H1 (cell line): Measurements from ENCODE around the gene PRKN. TPM values are rescaled to one million over a fixed set of nuclear protein-coding genes. Genes with fewer than 3 reads are reported as not detected.

Experiments used
- CTCF ChIA-PET: fragments of 300-600 bp; sonication (Branson Sonifier 250); formaldehyde crosslinking; loops from one replicate; lab custom pipeline; 2021; ENCODE audit not compliant: partially characterized antibody; lab: Charles Lee
- POLR2A ChIA-PET: fragments of 300-600 bp; sonication (Branson Sonifier 250); formaldehyde crosslinking; loops from one replicate; lab custom pipeline; 2021; ENCODE audit warnings: inconsistent platforms; ENCODE audit not compliant: partially characterized antibody; lab: Charles Lee
- DNase-seq, 2 experiments: peaks; one replicate each; pipeline versions ENCODE4 v3.0.0 to v3.0.0-alpha.2; 2010 to 2022; ENCODE audit warnings: low spot score in 2 of 2, low read depth in 1 of 2, mixed read lengths in 1 of 2
- FAIRE-seq: peaks from 2 replicates; lab custom pipeline; 2011; peaks lifted over from hg19 to GRCh38; lab: Jason Lieb, UNC
- H2AFZ ChIP-seq: 2 replicates; pipeline ENCODE4 v1.8.1; 2012; ENCODE audit warnings: low read length, inconsistent platforms
- H2AK5ac ChIP-seq: 2 replicates; pipeline ENCODE4 v1.6.1; 2013; ENCODE audit warnings: low read depth, low read length
- H2BK120ac ChIP-seq: replicated peaks from 2 replicates; pipeline ENCODE3; 2013; ENCODE audit warnings: low read depth, low read length, inconsistent platforms
- H2BK12ac ChIP-seq: 2 replicates; pipeline ENCODE4 v1.6.1; 2013; ENCODE audit warnings: low read depth, low read length
- H2BK15ac ChIP-seq: 2 replicates; pipeline ENCODE4 v1.6.1; 2013; ENCODE audit warnings: low read length
- H2BK20ac ChIP-seq: 2 replicates; pipeline ENCODE4 v1.6.1; 2013; ENCODE audit warnings: low read length
- H2BK5ac ChIP-seq: 2 replicates; pipeline ENCODE4 v1.6.1; 2013; ENCODE audit warnings: low read depth, low read length
- H3K14ac ChIP-seq: 2 replicates; pipeline ENCODE4 v1.6.1; 2013; ENCODE audit warnings: inconsistent platforms; ENCODE audit not compliant: insufficient read length
- H3K18ac ChIP-seq: 2 replicates; pipeline ENCODE4 v1.6.1; 2013; ENCODE audit warnings: low read length; ENCODE audit errors: extremely low read depth
- H3K23ac ChIP-seq: 2 replicates; pipeline ENCODE4 v1.6.1; 2013; ENCODE audit warnings: inconsistent platforms; ENCODE audit not compliant: insufficient read length
- H3K23me2 ChIP-seq: 2 replicates; pipeline ENCODE4 v1.6.1; 2013; ENCODE audit warnings: low read depth, low read length
- H3K27ac ChIP-seq: 2 replicates; pipeline ENCODE4 v1.6.1; 2011; ENCODE audit warnings: low read depth, low read length, inconsistent platforms
- H3K27me3 ChIP-seq, 4 experiments: replicated peaks in 1 of 4; 1 replicate in 1 of 4; 2 replicates in 3 of 4; pipeline versions ENCODE4 v1.6.1 to v1.8.1; 2011 to 2013; ENCODE audit warnings: low read length in 3 of 4, mild to moderate bottlenecking in 3 of 4, inconsistent platforms in 2 of 4, mixed read lengths in 2 of 4, moderate library complexity in 1 of 4; ENCODE audit not compliant: control insufficient read depth in 3 of 4, insufficient read depth in 3 of 4; ENCODE audit errors: extremely low read depth in 1 of 4
- H3K36me3 ChIP-seq, 4 experiments: 2 replicates each; pipeline versions ENCODE4 v1.6.1 to v1.8.1; 2011 to 2013; ENCODE audit warnings: mild to moderate bottlenecking in 4 of 4, low read length in 3 of 4, moderate library complexity in 2 of 4, control low read depth in 1 of 4, inconsistent platforms in 1 of 4; ENCODE audit not compliant: insufficient read depth in 4 of 4, control insufficient read depth in 2 of 4
- H3K4ac ChIP-seq: replicated peaks from 2 replicates; pipeline ENCODE3; 2013; ENCODE audit warnings: low read length, low read depth, mixed read lengths, inconsistent platforms; ENCODE audit not compliant: insufficient read length
- H3K4me1 ChIP-seq, 4 experiments: replicated peaks in 1 of 4; 1 replicate in 1 of 4; 2 replicates in 3 of 4; pipeline versions ENCODE4 v1.6.1 to v1.8.1; 2011 to 2013; ENCODE audit warnings: low read length in 3 of 4, inconsistent platforms in 2 of 4, mixed read lengths in 1 of 4; ENCODE audit not compliant: insufficient read depth in 4 of 4, control insufficient read depth in 3 of 4
- H3K4me2 ChIP-seq, 2 experiments: 2 replicates each; pipeline versions ENCODE4 v1.6.1 to v1.8.1; 2011 to 2013; ENCODE audit warnings: low read depth in 2 of 2, low read length in 2 of 2, control low read depth in 1 of 2, inconsistent platforms in 1 of 2, mild to moderate bottlenecking in 1 of 2; ENCODE audit not compliant: insufficient read depth in 1 of 2
- H3K4me3 ChIP-seq, 4 experiments: fragments of 200-600, 300-600 bp in 1 of 4; sonication (generic), shearing (Covaris generic), sonication (Bioruptor Twin) in 1 of 4; 2 replicates each; pipeline versions ENCODE4 v1.5.1 to v1.8.1; 2011 to 2016; ENCODE audit warnings: low read length in 4 of 4, low read depth in 3 of 4, control low read depth in 2 of 4, inconsistent platforms in 2 of 4, mild to moderate bottlenecking in 2 of 4, mixed read lengths in 1 of 4, moderate library complexity in 1 of 4; ENCODE audit not compliant: insufficient read depth in 2 of 4; ENCODE audit errors: extremely low read depth in 1 of 4
- H3K56ac ChIP-seq: replicated peaks from 2 replicates; pipeline ENCODE3; 2013; ENCODE audit warnings: low read depth, mild to moderate bottlenecking, mixed read lengths, low read length, inconsistent platforms; ENCODE audit not compliant: insufficient read length
- H3K79me1 ChIP-seq: 2 replicates; pipeline ENCODE4 v1.6.1; 2013; ENCODE audit warnings: low read depth, low read length, control low read depth
- H3K79me2 ChIP-seq, 2 experiments: 2 replicates each; pipeline versions ENCODE4 v1.6.1 to v1.8.1; 2012 to 2013; ENCODE audit warnings: low read length in 2 of 2, mild to moderate bottlenecking in 2 of 2, inconsistent platforms in 1 of 2; ENCODE audit not compliant: insufficient read depth in 2 of 2, control insufficient read depth in 1 of 2
- H3K9ac ChIP-seq, 4 experiments: replicated peaks in 1 of 4; 1 replicate in 1 of 4; 2 replicates in 3 of 4; pipeline versions ENCODE4 v1.6.1 to v1.8.1; 2011 to 2013; ENCODE audit warnings: low read depth in 3 of 4, low read length in 3 of 4, control low read depth in 2 of 4, mild to moderate bottlenecking in 2 of 4, moderate library complexity in 2 of 4, inconsistent platforms in 1 of 4; ENCODE audit errors: extremely low read depth in 1 of 4
- H3K9me3 ChIP-seq, 2 experiments: 2 replicates each; pipeline versions ENCODE4 v1.6.1 to v1.8.1; 2012 to 2013; ENCODE audit warnings: mild to moderate bottlenecking in 2 of 2, moderate library complexity in 2 of 2, control low read depth in 1 of 2, inconsistent platforms in 1 of 2, low read depth in 1 of 2, low read length in 1 of 2, mixed read lengths in 1 of 2; ENCODE audit not compliant: insufficient read depth in 2 of 2
- H4K20me1 ChIP-seq, 2 experiments: replicated peaks in 1 of 2; 2 replicates each; pipeline versions ENCODE3 to v1.8.1; 2011 to 2013; ENCODE audit warnings: inconsistent platforms in 2 of 2, low read length in 2 of 2, mild to moderate bottlenecking in 1 of 2; ENCODE audit not compliant: insufficient read depth in 2 of 2, control insufficient read depth in 1 of 2
- H4K5ac ChIP-seq: 2 replicates; pipeline ENCODE4 v1.6.1; 2013; ENCODE audit warnings: low read length, low read depth, mixed read lengths, inconsistent platforms; ENCODE audit not compliant: insufficient read length
- H4K8ac ChIP-seq: 2 replicates; pipeline ENCODE4 v1.8.0; 2013; ENCODE audit warnings: mild to moderate bottlenecking, moderate library complexity, low read length, inconsistent platforms; ENCODE audit not compliant: insufficient read depth; ENCODE audit errors: extremely low read depth
- H4K91ac ChIP-seq: replicated peaks from 2 replicates; pipeline ENCODE3; 2013; ENCODE audit warnings: low read length, mixed read lengths, inconsistent platforms; ENCODE audit not compliant: insufficient read length
- CTCF ChIP-seq, 3 experiments: IDR thresholded peaks; 1 replicate in 2 of 3; 2 replicates in 1 of 3; pipeline versions ENCODE4 v1.5.1 to v1.6.1; 2011; ENCODE audit warnings: low read length in 3 of 3, mild to moderate bottlenecking in 3 of 3, inconsistent platforms in 2 of 3, low read depth in 1 of 3, moderate library complexity in 1 of 3; ENCODE audit not compliant: insufficient read depth in 1 of 3; ENCODE audit errors: control extremely low read depth in 1 of 3
- HDAC2 ChIP-seq, 2 experiments: fragments of 300-600 bp in 1 of 2; sonication (generic) in 1 of 2; IDR thresholded peaks; 2 replicates each; pipeline ENCODE4 v1.6.1; 2011 to 2012; ENCODE audit warnings: low read depth in 2 of 2, low read length in 2 of 2, mild to moderate bottlenecking in 2 of 2, moderate library complexity in 2 of 2, borderline replicate concordance in 1 of 2, inconsistent platforms in 1 of 2
- NANOG ChIP-seq: IDR thresholded peaks from 2 replicates; pipeline ENCODE4 v1.6.1; 2011; ENCODE audit warnings: low read length, low read depth, mild to moderate bottlenecking, inconsistent platforms; ENCODE audit not compliant: insufficient read depth, poor library complexity, severe bottlenecking
- RAD21 ChIP-seq, 2 experiments: IDR thresholded peaks in 1 of 2; conservative IDR thresholded peaks in 1 of 2; 2 replicates each; pipeline ENCODE4 v1.6.1; 2011; ENCODE audit warnings: low read depth in 2 of 2, low read length in 2 of 2, improper control_type of control experiment in 1 of 2, inconsistent platforms in 1 of 2, mild to moderate bottlenecking in 1 of 2, moderate library complexity in 1 of 2
- WGBS, 2 experiments: shearing (Covaris generic) in 1 of 2; methylation state at CpG; one replicate each; pipeline versions ENCODE4 v1.1.6 to v1.1.7; 2013 to 2015; ENCODE audit warnings: low lambda C conversion rate in 2 of 2, mixed read lengths in 2 of 2, inconsistent platforms in 1 of 2, low coverage in 1 of 2, missing lambda C conversion rate in 1 of 2; ENCODE audit not compliant: insufficient replicate concordance in 2 of 2, insufficient coverage in 1 of 2, insufficient read length in 1 of 2; ENCODE audit errors: extremely low coverage in 1 of 2, missing lambda C conversion rate in 1 of 2; 5-methylcytosine and 5-hydroxymethylcytosine counted together
- polyA plus RNA-seq, 7 experiments: library from polyadenylated mRNA; depleted of rRNA in 3 of 7; stranded (reverse) in 5 of 7; unstranded in 2 of 7; fragments of >200 nt in 5 of 7; fragments of 200-250 nt in 2 of 7; gene quantifications; 1 replicate in 5 of 7; 2 replicates in 1 of 7; 4 replicates in 1 of 7; pipeline versions ENCODE4 v1.2.1 to v1.2.3, GENCODE V29; 2011 to 2013; ENCODE audit warnings: missing spikeins in 2 of 7, mixed read lengths in 2 of 7
- total RNA-seq: library from RNA; stranded (reverse); fragmentation: NEBNext Ultra II Directional; extraction: Animal tissue kit (Norgen Biotek cat#: 25700); gene quantifications from 2 replicates; pipeline ENCODE4 v1.2.1, GENCODE V29; 2021

The PRKN gene
- total and polyA plus RNA-seq, 2 of the 8 experiments (the other 6 are each of a cell fraction or from before 2014, with no cell fraction given) = 0.13 to 0.29 TPM

- TF ChIP-seq RAD21 (IDR thresholded peaks at IDR 0.05 in 1 of 2, conservative IDR thresholded peaks at IDR 0.05 in 1 of 2; ENCODE audit: low read depth in 2 of 2, low read length in 2 of 2) = peak; percentile 94
- TF ChIP-seq NANOG = no peak
- peak; percentile 80 to 88 (median 85) for TF ChIP-seq CTCF (IDR thresholded peaks at IDR 0.05; ENCODE audit: control extremely low read depth in 1 of 3, insufficient read depth in 1 of 3, low read depth in 1 of 3, low read length in 3 of 3)
- 0 out of 4 replicates have a peak, but pooled peaks of 1 of the 2 experiments have one; percentile 20 for TF ChIP-seq HDAC2 (IDR thresholded peaks at IDR 0.05; ENCODE audit: borderline replicate concordance in 1 of 2, low read depth in 2 of 2, low read length in 2 of 2)
- no peaks in the 10 kb centered on the region; a peak in 2 of 7 replicates for H3K4me1 ChIP-seq
- H4K5ac ChIP-seq = no peak overlapping the region
- CTCF ChIA-PET = interaction anchor here (0.5 to 7.3 kb wide), 58 partner anchors 8 to 631 kb away, joined by 3 to 113 read pairs (median 4); no protein-coding TSS in a partner anchor
- no peak overlapping the region for H3K9ac ChIP-seq
- H2BK120ac ChIP-seq = no peak overlapping the region
- no peak overlapping the region for H2AFZ ChIP-seq
- H3K23ac ChIP-seq = no peak overlapping the region
- 63% methylated on average over 15 of the region's 15 CpGs; no CpG with 5 or more reads in 1 of the 2 experiments for WGBS, 2 experiments
- no peak overlapping the region for H3K18ac ChIP-seq
- 0 out of 2 replicates have a peak overlapping the region, but pooled peaks have one; percentile 8 for H2BK5ac ChIP-seq
- no peaks in the 10 kb centered on the region for H3K36me3 ChIP-seq
- POLR2A ChIA-PET = interaction anchor here (0.6 kb wide), 1 partner anchor 53 kb away, joined by 3 read pairs; no protein-coding TSS in a partner anchor
- no peak overlapping the region for H2BK20ac ChIP-seq
- peak overlapping the region; percentile 41 for H2BK12ac ChIP-seq
- H3K27ac ChIP-seq = no peak overlapping the region
- no peaks in the 10 kb centered on the region; a peak in 1 of 7 replicates for H3K27me3 ChIP-seq
- H3K9me3 ChIP-seq = no peaks in the 10 kb centered on the region
- peak overlapping the region; percentile 98 for H3K56ac ChIP-seq
- H4K8ac ChIP-seq = no peak overlapping the region
- DNase-seq (peak; percentile 34 to 95), FAIRE-seq (peak; percentile 78)
- H3K4me3 ChIP-seq = no peak overlapping the region
- H3K79me1 ChIP-seq = no peaks in the 10 kb centered on the region
- no peak overlapping the region for H3K14ac ChIP-seq
- H3K79me2 ChIP-seq = no peaks in the 10 kb centered on the region; a peak in 1 of 4 replicates
- H4K20me1 ChIP-seq = peaks cover 0 to 6% of the 10 kb centered on the region in 2 experiments
- H2BK15ac ChIP-seq = peak overlapping the region; percentile 1; the same call in 1 of the 2 replicates
- H3K4ac ChIP-seq = peak overlapping the region; percentile 44
- H4K91ac ChIP-seq = no peak overlapping the region
- peaks cover 7% of the 10 kb centered on the region; the same call in 1 of the 2 replicates for H3K23me2 ChIP-seq
- peak overlapping the region; percentile 72; the same call in 1 of the 2 replicates for H2AK5ac ChIP-seq
- H3K4me2 ChIP-seq = no peak overlapping the region
Measured at GRCh38 chr6:161373905-161374451, 1353.6 kb downstream of the PRKN start.
